Measurements from ENCODE around the gene SLC26A1.

Gene SLC26A1, protein sequence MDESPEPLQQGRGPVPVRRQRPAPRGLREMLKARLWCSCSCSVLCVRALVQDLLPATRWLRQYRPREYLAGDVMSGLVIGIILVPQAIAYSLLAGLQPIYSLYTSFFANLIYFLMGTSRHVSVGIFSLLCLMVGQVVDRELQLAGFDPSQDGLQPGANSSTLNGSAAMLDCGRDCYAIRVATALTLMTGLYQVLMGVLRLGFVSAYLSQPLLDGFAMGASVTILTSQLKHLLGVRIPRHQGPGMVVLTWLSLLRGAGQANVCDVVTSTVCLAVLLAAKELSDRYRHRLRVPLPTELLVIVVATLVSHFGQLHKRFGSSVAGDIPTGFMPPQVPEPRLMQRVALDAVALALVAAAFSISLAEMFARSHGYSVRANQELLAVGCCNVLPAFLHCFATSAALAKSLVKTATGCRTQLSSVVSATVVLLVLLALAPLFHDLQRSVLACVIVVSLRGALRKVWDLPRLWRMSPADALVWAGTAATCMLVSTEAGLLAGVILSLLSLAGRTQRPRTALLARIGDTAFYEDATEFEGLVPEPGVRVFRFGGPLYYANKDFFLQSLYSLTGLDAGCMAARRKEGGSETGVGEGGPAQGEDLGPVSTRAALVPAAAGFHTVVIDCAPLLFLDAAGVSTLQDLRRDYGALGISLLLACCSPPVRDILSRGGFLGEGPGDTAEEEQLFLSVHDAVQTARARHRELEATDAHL

DNA sequence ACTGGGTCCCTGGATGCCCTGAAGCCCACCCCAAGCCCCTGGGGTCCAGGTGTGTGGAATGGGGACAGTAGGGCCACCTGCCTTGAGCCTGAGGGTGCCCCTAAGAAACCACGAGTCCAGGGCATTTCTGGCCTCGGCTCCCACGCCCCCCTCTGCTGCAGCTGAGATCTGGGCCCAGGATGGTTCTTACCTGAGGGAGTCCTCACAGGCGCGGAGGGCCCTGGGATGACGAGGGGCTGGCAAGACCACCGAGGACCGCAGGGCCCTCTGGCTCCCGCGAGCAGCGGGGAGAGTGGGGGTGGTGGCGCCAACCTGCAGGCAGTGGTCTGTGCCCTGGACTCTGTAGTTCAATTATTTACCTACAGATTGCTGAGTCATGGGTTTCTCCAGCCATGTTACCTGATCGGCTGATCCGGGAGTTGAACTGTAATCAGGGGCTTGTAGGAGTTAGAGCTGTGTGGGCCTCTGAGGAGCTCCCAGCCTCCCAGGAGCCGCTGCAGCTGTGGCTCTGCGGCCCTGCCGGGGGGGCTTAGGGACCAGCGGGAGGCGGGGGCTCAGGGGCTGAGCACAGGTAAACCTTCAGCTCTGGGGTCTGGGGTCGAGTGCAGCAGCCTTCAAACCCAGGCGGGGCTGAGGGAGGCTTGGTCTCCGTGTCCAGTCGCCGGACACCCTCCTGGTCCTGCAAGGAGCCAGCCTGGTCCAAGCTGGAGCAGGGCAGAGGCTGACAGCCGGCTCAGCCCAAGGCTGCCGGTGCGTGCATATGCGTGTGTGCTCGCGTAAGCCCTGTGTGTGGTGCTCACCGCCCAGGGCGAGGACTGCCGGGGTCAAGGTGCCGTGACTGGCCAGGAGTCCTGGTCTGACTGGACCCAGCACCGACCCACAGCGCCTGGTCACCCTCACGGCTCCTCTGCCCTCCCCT, at the start of gene SLC26A1:
TSS of gene SLC26A1 (minus strand) at position 294 of the 919 bp plus-strand sequence. CDS start 1,701 bp downstream, outside the sequence.
- no peak for DNase-seq

DNA sequence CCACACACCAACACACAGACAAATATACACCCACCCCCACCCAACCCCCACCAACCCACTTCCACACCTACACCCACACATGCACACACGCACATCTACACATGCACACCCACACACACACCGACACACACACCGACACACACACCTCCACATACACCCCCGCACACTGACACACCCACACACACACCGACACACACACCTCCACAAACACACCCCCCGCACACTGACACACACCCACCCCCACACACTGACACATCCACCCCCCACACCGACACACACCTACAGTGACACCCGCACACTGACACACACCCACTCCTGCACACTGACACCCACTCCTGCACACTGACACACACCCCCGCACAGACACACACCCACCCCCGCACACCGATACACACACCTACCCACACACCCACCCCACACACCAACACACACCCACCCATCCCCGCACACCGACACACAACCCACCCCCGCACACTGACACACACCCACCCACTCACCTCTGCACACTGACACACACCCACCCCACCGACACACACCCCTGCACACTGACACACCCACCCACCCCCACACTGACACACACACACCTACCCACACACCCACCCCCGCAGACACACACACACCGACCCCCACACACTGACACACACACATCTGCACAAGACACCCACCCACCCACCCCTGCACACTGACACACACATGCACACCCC, 49.3 kb upstream of the SLC26A1 start:
- DNase-seq, result no peak

DNA sequence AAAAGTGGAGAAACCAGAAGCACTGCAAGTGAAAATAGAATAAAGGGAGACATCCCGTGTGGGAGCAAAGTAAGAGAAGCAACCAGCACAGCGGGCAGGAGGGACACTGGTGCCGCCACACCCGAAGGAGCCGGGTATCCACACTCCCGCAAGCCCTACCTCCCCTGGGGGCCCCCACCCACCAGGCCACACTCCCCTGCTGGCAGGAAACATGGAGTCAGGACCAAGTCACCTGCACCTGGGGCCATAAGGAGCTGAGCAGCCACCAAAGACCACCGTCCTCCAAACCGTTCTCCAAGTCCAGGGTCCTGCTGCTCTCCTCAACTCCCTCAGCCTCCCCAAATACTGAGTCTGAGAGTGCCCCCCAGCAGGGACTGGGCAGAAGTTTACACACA, 48.7 kb upstream of the SLC26A1 start:
- no peak for DNase-seq

DNA sequence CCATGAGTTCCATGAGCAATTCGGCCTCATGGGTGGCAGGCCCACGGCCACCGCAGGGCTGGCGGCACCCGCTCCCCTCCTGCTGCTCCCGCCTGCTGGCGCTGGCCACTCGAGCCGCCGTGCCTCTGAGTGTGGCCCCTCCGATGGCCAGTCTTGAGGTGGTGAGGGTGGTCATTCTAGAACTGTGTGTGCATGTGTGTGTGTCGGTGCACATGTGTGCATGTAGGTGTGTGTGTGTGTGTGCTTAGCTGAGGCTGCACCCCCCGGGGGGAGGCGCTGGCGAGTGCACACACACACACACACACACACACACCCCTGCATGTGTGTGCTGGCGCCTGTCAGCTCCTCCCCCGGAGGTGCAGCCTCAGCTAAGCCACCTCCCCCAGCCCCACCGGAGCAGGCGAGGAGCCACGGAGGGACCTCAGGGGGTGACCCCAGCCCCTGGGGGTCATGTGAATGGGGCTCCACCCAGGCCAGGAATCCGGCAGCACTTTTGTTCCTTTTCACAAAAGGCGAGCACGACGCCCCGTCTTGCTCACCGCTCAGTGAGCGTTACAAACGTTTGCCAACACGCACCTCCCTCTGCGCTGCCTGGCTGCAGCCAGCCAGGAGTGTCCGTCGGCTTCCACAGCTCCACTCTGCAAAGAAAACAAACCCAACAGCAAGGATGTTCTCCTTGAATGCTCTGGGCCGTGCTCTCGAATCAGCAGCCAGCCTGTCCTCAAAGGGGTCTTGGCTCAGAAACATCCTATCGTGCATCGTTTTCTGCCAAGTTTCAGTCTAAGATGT, 48.1 kb upstream of the SLC26A1 start:
- no peak for DNase-seq

DNA sequence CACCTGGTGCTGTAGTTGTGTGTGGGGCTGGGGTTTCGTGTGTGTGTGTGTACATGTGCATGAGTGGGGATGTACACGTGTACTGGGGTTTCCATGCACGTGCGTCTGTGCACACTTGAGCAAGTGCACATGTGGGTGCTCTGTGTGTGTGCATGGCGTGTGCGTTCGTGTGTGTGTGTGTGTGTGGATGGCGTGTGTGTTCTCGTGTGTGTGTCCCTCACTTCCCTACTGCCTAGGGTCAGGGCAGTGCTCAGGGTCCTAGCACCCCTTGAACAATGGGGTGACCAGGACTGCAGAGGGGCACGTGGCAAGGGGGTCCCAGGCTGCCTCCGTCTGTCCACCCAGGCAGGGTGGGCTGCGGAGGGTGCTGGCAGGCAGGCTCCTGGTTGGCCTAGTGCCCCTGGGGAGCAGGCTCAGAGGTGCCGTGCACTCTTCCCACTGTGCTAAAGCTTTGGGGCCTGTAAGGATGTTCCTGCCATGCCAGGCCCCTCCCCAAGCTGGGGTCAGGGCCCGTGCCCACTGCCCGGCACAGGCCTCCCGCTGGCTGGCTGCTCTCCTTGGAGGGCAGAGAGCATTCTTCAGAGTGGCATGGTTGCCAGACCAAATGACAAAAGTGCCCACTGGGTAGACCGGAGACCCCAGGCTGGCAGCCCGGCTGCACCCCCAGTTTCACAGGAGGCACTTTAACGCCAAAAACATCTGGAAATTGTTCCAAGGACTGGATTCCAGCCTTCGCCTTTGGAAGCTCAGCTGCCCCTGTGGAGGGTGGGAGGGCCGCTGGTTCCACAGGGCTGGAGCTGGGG, 47.3 kb upstream of the SLC26A1 start:
- no peak for DNase-seq

DNA sequence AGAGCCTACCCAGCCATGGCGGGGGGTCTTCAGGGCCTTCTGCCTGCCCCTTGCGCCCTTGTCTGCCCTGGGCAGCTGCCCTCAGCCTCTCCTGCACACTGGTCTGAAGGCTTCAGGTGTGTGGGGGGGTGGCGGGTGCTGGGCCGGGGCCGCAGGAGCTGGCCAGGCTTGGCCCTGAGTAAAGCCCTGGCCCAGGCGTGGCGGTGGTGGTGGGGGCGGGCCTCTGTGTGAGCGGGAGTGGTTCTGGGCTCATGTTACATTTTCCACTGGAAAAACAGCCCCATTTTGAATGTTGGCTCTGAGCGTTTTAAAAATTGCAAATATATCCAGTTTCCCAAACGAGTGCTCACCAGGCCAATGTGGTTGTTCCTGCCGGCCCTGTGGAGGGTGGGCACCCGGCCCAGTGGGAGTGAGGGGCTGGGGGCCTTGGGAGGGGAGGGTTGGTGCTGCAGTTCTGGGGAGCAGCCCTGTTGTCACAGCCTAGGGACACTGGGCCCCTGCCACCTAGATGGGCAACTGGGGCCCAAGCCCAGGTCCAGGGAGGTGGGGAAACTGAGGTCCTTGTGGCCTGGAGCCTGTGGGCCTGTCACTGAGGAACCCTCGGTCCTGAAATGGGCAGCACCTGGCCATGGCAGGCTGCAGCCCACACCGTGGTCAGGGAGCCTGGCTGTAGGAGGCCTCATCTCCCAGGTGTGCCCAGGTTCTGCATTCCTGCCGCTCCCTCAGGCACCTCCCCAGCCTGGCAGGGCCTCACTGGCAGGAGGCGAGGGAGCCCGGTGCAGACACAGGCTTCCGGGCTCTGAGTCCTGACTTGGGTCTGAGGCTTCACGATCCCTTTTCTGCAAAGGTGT, 46.5 kb upstream of the SLC26A1 start:
- no peak for DNase-seq

DNA sequence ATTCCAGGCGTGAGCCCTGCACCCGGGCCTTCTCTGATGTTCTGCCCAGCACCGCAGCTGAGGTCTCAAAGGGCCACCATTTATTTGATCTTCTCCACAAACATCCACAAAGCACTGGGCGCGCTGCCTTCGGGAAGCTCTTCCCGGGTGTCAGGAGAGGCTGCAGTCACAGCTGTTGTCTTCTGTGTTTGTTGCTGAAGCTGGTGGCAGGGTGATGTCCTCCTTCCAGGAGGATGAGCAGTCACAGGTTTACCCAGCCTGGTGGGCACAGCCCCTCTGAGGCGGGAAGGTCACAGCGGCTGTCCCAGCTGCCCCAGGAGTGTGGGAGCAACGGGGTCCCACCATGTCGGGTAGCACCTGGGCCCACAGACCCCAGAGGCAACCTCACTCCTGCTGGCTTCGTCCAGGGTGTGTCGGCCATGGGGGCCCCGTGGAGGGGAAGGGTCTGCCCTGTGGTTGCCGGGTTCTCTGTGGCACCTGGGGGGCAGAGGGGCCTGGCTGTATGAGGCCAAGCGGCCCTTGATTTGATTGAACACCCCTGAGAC, 45.8 kb upstream of the SLC26A1 start:
- DNase-seq, result no peak

DNA sequence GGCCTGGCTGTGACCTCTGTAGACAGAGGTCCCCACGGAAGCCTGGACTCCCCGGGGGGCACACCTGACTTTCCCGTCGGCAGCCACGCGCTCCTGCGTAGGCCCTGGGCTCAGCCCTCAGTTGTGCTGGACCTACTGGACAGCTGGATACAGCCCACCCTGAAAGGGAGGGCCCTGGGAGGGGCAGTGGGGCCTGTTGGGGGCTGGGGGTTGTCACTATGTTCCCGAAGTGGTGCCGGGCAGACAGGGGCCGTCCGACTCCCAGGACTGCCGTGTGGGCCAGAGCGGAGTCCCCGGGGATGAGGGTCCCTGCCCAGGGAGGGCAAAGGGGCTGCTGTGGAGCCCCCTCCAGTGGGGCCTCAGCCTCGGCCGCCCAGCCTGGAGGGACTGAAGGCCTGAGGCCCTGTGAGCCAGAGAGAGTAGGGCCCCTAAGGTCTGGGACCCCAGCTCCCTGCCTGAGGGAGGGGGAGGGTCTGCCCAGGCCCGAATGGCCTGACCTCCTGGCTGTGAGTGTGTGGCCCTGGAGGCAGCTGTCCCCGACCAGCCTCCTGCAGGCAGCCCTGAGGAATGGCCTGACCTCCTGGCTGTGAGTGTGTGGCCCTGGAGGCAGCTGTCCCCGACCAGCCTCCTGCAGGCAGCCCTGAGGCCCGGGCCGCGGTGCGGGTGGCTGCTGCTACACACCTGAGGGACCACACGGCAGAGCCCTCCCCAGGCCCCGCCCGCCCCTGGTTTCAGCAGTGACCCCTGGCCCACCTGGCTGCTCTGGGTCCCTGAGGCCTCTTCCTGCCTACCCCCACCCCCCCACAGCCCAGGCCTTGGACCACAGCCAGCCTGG, 44.0 kb upstream of the SLC26A1 start:
- DNase-seq, result no peak

DNA sequence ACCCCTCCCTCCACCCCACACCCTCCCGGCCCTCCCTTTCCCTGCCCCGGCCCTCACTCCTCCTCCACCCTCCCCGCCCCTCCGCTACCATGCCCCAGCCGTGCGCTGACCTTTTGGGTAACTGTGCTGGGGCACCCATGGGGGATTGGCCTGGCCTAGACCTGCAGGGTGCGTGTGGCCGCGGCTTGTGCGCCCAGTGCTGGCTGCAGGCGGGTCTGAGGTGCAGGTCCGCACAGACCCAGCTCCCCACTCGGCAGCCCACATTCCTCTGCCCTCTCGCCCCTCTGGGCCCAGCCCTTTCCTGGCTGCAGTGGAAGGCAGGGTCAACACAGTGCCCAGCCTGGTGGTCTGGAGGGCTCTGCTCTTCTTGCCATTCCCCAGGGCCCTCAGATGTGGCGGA, 42.9 kb upstream of the SLC26A1 start:
- no peak for DNase-seq

DNA sequence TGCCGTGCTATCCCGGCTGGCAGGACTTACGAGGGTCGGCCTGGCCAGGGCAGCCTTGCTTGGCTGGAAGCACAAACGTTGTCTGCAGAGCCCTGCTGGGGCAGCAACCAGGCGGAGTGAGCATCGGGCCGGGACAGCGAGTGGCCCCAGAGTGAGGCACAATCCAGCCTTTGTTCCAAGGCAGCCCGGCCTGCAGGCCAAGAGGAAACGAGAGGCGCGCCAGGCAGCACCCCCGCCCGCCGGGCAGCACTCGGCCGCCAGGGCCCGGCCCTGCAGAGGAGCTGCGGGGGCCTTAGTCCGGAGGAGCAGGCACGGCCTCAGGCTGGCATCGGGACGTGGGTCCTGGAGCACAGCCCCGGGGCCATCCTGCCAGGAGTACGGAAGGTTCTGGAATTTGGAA, 42.3 kb upstream of the SLC26A1 start:
- DNase-seq, result no peak

DNA sequence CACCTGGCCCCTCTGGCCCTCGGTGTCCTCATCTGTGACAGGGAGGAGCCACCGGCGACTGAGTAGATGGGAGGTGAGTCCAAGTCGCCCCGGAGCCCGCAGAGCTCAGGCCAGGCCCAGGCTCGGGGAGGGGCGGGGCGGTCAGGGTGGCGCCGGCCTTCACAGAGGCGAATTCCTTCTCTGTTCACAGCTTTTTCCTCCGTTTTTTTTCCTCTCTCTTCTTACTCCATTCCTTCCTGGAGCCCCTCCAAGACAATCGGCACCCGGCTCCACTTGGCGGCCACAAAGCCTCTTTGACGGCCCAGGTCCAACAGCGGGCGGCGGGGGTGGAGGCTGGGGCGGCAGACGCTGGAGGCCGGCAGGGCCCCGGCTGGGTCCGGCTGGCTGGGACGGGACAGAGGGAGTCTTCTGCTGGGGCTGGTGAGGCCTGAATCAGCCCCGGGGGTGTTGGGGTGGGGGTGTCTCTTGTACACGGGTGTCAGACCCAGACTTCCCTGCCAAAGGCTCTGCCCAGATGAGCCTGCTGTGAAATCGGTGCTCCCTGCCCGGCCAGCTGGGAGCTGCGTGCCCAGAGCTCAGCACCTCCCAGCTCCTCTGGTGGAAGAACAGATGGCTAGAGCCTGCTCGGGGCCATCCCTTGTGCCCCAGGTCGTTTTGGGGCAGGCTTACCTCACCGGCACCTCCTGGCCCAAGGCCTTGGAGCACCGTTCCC, 40.8 kb upstream of the SLC26A1 start:
- no peak for DNase-seq

DNA sequence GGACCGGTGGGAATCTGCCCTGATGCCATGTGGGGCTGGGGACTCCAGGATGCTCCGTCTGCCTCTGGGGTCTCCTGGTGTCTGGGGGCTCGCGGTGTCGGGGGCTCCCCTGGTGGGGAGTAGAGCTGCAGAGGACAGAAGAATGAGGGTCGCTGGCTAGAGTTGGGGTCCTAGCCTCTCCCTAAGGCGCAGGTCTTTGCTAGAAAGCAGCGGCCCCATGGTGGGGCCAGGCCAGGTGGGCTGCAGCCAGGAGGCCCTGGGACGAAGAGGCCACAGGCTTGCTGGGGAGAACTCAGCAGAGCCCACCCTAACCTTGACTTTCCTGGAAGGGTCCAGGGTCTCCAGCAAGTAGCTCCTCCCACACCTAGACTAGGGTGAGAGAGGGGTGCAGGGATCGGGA, 39.7 kb upstream of the SLC26A1 start:
- no peak for DNase-seq

DNA sequence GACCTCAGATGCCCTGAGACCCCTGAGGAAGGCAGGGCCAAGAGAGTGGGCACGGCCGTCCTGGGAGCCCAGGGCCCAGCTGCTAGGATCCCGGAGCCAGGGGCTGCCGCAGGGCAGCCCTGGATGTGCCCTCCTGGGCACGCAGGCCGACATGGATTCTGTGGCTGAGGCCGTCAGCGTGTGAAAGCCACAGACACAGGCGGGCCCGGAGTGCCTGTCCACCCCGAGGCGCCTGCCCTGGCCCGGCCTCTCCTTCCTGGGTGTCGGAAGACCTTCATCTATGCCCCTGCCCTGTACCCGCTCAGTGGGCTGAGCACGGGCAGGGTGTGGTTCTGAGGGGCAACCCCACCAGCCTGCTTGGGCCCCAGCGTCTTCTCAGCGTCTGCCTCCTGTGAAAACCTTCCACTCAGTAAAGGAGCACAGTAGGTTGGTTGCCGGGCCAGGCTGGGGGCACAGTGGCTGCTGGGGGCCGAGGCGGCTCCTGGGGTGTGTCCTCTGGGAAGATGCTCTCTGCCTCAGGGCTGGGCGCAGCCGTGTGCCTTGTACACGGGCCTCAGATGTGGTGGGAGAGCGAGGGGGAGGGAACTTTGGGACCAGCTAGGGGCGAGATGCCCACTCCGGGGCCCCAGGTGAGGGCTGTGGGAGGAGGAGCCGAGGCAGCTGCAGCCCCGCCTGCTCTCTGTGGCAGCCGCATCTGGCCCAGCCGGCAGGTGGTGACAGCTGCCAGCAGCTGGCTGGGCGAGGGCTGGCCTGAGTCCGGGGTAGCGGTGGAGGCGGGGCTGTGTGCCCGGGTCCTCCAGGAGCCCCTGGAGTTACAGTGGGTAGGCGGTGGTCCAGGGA, 39.0 kb upstream of the SLC26A1 start:
- DNase-seq, result no peak

DNA sequence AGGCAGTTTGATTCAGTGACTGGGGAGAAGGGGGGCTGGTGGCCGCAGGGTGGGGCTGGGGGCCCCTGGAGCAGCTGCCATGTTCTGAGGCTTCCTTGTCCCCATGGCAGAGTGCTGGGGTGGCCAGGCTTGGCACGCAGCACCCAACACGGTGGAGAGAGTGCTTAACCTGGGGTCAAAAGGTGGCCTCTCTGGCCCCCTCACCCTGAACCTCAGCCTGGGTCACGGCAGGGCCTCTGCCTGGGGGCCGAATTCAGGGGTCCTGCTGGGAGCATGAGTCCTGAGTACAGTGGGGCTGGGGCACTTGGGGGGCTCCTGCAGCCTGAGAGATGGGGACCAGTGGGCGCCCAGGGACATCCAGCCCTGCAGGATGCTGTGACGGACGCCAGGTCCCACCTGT, 38.1 kb upstream of the SLC26A1 start:
- DNase-seq, result no peak

DNA sequence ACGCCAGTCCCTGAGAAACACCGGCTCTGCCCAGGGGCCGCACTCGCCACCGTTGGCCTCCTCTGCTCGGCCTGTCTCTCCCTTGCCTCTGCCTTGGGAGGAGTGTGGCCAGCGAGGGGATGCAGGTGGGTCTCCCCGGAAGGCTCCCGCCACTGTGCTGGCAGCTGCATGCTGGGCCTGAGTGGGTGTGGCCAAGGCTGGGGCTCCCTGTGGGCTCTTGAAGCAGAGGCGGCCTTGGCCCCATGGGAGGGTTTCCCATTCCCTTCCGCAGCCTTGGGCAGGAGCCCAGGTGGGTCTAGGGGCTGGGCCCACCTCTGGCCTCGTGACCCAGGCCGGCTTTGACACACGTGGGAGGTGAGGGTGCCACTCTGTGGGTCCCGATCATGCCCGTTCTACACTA, 37.4 kb upstream of the SLC26A1 start:
- DNase-seq, result no peak

DNA sequence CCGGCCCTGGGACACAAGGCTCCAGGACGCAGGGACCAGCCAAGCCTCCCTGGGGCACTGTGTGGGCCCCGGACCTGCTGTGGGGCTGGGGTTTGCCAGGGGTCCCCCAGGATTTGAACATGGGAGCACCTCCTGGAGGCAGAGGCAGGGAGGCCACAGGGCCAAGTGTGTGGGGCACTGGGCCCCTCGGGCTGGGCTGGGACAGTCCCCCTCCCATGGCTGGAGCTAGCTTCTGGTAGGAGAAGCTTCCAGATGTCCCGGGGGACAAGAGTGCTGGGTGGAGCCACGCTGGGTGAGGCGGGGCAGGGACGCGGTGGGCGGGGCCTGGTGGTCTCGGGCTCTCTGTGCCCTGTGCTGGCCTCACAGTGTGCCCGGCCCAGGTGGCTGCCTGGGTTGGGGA, 36.8 kb upstream of the SLC26A1 start:
- no peak for DNase-seq

DNA sequence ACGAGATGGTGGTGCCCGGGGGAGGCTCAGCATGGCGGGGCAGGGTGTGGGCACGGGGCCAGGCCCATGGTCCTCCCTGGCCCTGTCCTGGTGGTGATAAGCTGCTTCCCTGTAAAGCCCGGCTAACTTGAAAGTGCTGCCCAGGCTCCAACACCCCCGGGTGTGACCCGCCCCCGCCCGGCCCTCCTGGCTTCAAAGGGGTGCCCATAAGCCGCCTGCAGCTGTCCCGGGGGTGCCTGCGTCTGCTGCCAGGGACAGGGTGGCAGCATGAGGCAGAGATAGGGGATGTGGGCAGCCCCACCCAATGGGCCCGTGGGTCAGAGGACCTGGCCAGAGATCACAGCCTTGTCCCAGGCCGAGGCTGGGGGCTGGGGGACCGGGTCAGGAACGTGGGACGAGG, 36.3 kb upstream of the SLC26A1 start:
- no peak for DNase-seq
